ENCODE measurements around the gene L3MBTL3.

DNA sequence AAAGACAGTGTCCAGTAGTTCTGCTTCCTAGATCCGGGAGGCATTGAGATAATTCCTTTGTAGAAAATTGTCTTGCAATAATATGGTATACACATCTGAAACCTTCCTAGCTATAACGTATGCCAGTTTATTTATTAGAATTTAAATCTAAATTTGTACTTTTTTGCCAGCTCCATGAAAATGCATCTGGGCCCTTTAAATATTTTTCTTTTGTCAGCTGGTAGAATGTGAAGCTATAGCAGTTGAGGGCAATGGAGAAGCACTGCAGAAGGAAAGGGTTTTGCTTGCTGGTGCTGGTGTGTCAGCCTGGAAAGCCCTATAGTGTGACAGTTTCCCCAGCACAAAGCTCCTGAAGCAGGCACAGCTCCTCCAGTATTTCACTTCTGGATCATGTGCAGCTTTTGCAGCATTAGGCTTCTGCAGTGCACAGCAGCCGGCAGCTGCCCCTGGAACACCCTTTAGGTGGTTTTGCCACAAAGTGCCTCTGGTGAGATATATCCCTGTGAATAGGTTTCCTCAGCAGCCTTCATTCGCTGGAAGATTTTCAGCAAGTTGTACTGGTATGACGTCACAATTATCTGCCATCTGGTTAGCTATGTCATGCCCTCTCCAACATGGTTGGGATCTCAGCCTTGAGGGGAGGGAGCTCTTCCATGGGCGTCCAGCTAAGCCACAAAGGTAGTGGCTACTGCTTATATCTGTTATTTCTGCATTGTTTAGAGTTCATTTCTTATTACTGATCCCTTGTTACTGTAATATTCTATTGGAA lies 40.0 kb upstream of the L3MBTL3 start:
- TF ChIP-seq POLR2AphosphoS5 (IDR thresholded peaks at IDR 0.05; ENCODE audit: low read depth, low read length) (no peak), TAF1 (IDR thresholded peaks at IDR 0.05; ENCODE audit: borderline replicate concordance, insufficient read depth, low read length) (no peak)
